ENCODE results near the gene TENT5C.

DNA sequence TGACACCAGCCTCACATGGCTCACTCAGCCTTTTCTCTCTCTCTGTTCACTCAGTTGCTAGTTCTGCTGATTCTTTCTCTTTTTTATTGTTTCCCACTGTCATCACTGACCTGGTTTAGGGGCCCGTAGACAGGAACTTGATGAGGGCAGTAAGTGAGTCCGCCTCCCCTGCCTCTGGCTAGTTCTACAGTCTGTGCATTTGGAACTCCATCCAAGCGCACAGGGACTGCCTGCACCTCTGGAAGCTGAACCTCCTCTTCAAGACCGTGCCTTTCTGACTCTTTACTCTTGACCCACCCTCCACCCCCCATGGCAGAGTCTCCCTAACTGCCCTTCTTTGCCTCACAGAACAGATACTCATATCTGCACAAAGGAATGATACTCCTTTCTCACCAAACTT, 4.2 kb downstream of the TENT5C start:
- TF ChIP-seq, protein P1, sequence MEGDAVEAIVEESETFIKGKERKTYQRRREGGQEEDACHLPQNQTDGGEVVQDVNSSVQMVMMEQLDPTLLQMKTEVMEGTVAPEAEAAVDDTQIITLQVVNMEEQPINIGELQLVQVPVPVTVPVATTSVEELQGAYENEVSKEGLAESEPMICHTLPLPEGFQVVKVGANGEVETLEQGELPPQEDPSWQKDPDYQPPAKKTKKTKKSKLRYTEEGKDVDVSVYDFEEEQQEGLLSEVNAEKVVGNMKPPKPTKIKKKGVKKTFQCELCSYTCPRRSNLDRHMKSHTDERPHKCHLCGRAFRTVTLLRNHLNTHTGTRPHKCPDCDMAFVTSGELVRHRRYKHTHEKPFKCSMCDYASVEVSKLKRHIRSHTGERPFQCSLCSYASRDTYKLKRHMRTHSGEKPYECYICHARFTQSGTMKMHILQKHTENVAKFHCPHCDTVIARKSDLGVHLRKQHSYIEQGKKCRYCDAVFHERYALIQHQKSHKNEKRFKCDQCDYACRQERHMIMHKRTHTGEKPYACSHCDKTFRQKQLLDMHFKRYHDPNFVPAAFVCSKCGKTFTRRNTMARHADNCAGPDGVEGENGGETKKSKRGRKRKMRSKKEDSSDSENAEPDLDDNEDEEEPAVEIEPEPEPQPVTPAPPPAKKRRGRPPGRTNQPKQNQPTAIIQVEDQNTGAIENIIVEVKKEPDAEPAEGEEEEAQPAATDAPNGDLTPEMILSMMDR (IDR thresholded peaks at IDR 0.05 in 2 of 3, conservative IDR thresholded peaks at IDR 0.05 in 1 of 3; ENCODE audit: insufficient read depth in 2 of 3, low read depth in 1 of 3, low read length in 3 of 3) = no peak
- TF ChIP-seq, protein P2, sequence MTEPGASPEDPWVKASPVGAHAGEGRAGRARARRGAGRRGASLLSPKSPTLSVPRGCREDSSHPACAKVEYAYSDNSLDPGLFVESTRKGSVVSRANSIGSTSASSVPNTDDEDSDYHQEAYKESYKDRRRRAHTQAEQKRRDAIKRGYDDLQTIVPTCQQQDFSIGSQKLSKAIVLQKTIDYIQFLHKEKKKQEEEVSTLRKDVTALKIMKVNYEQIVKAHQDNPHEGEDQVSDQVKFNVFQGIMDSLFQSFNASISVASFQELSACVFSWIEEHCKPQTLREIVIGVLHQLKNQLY (CRISPR knock-in tag; conservative IDR thresholded peaks at IDR 0.05) = no peak
- TF ChIP-seq DIDO1 (tag; IDR thresholded peaks at IDR 0.05; ENCODE audit: low read depth) (no peak), YY1 (IDR thresholded peaks at IDR 0.05; ENCODE audit: borderline replicate concordance in 1 of 3, control insufficient read depth in 1 of 3, extremely low read depth in 1 of 3, insufficient read depth in 3 of 3, insufficient read length in 1 of 3, insufficient replicate concordance in 2 of 3, low read depth in 1 of 3, low read length in 2 of 3) (no peak), ZNF274 (IDR thresholded peaks at IDR 0.05; ENCODE audit: borderline replicate concordance, low read depth, low read length) (no peak), CHD2 (IDR thresholded peaks at IDR 0.05; ENCODE audit: low read depth, low read length) (no peak), ZFX (CRISPR knock-in tag; IDR thresholded peaks at IDR 0.05) (no peak), CBFB (CRISPR knock-in tag; IDR thresholded peaks at IDR 0.05) (no peak), POLR2AphosphoS5 (IDR thresholded peaks at IDR 0.05; ENCODE audit: control insufficient read depth, insufficient read depth, low read depth, low read length) (no peak), NFIC (IDR thresholded peaks at IDR 0.05) (no peak), ZBTB1 (CRISPR knock-in tag; IDR thresholded peaks at IDR 0.05; ENCODE audit: borderline replicate concordance, low read depth) (no peak), NR2C2 (CRISPR knock-in tag; IDR thresholded peaks at IDR 0.05) (no peak), NR2C2 (tag; IDR thresholded peaks at IDR 0.05) (no peak)
- TF ChIP-seq, protein P3, sequence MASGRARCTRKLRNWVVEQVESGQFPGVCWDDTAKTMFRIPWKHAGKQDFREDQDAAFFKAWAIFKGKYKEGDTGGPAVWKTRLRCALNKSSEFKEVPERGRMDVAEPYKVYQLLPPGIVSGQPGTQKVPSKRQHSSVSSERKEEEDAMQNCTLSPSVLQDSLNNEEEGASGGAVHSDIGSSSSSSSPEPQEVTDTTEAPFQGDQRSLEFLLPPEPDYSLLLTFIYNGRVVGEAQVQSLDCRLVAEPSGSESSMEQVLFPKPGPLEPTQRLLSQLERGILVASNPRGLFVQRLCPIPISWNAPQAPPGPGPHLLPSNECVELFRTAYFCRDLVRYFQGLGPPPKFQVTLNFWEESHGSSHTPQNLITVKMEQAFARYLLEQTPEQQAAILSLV (tag; IDR thresholded peaks at IDR 0.05) = no peak
- TF ChIP-seq, protein P4, sequence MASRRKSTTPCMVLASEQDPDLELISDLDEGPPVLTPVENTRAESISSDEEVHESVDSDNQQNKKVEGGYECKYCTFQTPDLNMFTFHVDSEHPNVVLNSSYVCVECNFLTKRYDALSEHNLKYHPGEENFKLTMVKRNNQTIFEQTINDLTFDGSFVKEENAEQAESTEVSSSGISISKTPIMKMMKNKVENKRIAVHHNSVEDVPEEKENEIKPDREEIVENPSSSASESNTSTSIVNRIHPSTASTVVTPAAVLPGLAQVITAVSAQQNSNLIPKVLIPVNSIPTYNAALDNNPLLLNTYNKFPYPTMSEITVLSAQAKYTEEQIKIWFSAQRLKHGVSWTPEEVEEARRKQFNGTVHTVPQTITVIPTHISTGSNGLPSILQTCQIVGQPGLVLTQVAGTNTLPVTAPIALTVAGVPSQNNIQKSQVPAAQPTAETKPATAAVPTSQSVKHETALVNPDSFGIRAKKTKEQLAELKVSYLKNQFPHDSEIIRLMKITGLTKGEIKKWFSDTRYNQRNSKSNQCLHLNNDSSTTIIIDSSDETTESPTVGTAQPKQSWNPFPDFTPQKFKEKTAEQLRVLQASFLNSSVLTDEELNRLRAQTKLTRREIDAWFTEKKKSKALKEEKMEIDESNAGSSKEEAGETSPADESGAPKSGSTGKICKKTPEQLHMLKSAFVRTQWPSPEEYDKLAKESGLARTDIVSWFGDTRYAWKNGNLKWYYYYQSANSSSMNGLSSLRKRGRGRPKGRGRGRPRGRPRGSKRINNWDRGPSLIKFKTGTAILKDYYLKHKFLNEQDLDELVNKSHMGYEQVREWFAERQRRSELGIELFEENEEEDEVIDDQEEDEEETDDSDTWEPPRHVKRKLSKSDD (conservative IDR thresholded peaks at IDR 0.05; ENCODE audit: low read length) = no peak

Measured in K562 (cell line).